ENCODE measurements around the gene PKDCC.

GRCh38 chr2:42073739-42074503 is 26.1 kb downstream of the PKDCC start:
- no peak for TF ChIP-seq CTCF (IDR thresholded peaks at IDR 0.05)
- TF ChIP-seq POLR2A (IDR thresholded peaks at IDR 0.05) = no peak

Data from ovary (tissue), 3 donors.